GM19193 (cell line): Measurements from ENCODE around the gene FN3K.

ENCODE experiments used
- POLR2A ChIP-seq: IDR thresholded peaks from 4 replicates; pipeline ENCODE4 v1.6.1; 2011; ENCODE audit not compliant: insufficient read depth, insufficient read length; ENCODE audit errors: extremely low read depth

The FN3K gene

GRCh38 chr17:82743344-82744219 lies 8.2 kb downstream of the FN3K start:
- no peak for TF ChIP-seq POLR2A

- TF ChIP-seq POLR2A, result no peak
Observed at GRCh38 chr17:82745524-82745923, 10.1 kb downstream of the FN3K start.

GRCh38 chr17:82748756-82749155 lies 13.3 kb downstream of the FN3K start:
- no peak for TF ChIP-seq POLR2A

- no peak for TF ChIP-seq POLR2A
Observed at GRCh38 chr17:82750241-82750908, 15.0 kb downstream of the FN3K start.

GRCh38 chr17:82751171-82751570 lies 15.8 kb downstream of the FN3K start:
- no peak for TF ChIP-seq POLR2A

- TF ChIP-seq POLR2A, result peak; percentile 67
Observed at GRCh38 chr17:82751571-82752370, 16.4 kb downstream of the FN3K start, which contains the start of gene TBCD. TSS of gene TBCD (plus strand) at chr17:82752065. CDS start at chr17:82752194, 129 bp downstream.

- no peak for TF ChIP-seq POLR2A
Observed at GRCh38 chr17:82752371-82753200, 17.2 kb downstream of the FN3K start.

- no peak for TF ChIP-seq POLR2A
Observed at GRCh38 chr17:82753201-82753464, 17.7 kb downstream of the FN3K start.

- no peak for TF ChIP-seq POLR2A
Observed at GRCh38 chr17:82754297-82755208, 19.1 kb downstream of the FN3K start.

- no peak for TF ChIP-seq POLR2A
Observed at GRCh38 chr17:82756166-82756565, 20.8 kb downstream of the FN3K start.

- no peak for TF ChIP-seq POLR2A
Observed at GRCh38 chr17:82765371-82765770, 30.0 kb downstream of the FN3K start.

- no peak for TF ChIP-seq POLR2A
Observed at GRCh38 chr17:82767041-82767754, 31.8 kb downstream of the FN3K start.

- TF ChIP-seq POLR2A, result no peak
Observed at GRCh38 chr17:82769041-82769440, 33.6 kb downstream of the FN3K start.

GRCh38 chr17:82772026-82772425 lies 36.6 kb downstream of the FN3K start:
- no peak for TF ChIP-seq POLR2A
